GM19372 (cell line): ENCODE measurements around the gene RHOBTB3.
A peak's percentile ranks its signal among the peaks of the same experiment; 100 is the strongest.

Experiments
- ATAC-seq: cut with Tn5 transposase; IDR thresholded peaks from one replicate; pipeline ENCODE4 v1.9.1; 2021; ENCODE audit warnings: mild to moderate bottlenecking, low read depth, moderate library complexity; ENCODE audit not compliant: unreplicated experiment

Gene RHOBTB3

GRCh38 chr5:95730011-95730700 is 980 bp upstream of the RHOBTB3 start:
- ATAC-seq = no peak

- ATAC-seq = peak; percentile 29
Measured at GRCh38 chr5:95731571-95732554, 727 bp downstream of the RHOBTB3 start.

- ATAC-seq = no peak
Measured at GRCh38 chr5:95733107-95733665, 2.0 kb downstream of the RHOBTB3 start.

DNA sequence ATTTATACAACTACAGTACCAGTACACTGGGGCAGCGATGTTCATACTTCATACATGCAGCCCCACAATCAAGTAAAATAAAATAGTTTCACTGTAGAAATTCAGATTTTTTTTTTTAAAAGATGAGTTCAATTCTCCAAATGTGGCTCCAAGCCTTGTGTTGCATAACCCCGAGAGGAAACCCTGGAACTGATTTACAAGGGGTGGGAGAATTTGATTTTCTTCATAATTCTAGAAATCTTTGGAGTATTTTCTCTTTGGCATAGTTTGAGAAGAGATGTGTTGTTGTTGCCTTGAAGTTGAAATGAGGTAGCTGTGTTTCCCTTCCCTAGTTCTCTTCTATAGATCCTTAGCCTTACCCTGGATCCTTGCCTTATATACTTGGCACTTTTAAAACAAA is 3.1 kb downstream of the RHOBTB3 start:
- no peak for ATAC-seq

DNA sequence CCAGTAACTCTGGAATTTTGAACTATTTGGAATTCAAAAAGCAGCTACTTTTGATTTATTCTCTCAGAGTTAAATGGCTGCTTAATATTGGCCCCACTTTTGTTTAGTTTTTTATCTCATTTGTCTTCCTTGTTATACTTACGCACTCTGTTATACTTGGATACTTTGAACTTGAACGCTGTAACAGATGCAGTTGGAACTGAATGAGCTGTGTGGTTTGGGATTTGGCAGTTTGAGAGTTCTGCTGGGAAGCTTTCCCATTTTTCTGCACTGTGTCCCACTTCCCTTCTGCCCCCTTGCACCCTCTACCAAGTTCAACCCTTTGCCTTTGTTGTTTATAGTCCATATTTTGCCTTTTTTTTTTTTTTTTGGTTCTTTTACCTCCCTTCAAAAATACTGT is 3.8 kb downstream of the RHOBTB3 start:
- ATAC-seq = no peak

DNA sequence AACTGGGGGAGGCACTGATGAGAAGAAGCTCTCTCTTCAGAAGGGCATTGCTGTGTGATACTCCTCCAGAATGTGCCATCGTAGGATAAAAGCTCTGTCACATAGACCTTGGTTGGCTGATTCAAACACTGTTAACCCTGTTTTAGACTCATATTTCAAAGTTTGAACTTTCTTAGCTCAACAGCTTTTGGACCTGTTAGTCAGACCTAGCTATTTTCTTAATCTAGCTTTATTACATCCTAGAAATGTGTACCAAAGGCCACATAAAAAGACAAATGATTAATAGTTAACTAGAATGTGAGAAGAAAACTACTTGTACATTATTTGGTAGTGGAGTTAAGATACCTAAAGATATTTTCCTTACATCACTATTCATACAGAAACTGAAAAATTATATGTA is 4.3 kb downstream of the RHOBTB3 start:
- no peak for ATAC-seq

GRCh38 chr5:95738072-95738471 is 6.9 kb downstream of the RHOBTB3 start:
- no peak for ATAC-seq

- ATAC-seq = no peak
Measured at GRCh38 chr5:95738834-95739233, 7.7 kb downstream of the RHOBTB3 start.

- ATAC-seq = no peak
Measured at GRCh38 chr5:95739857-95740256, 8.7 kb downstream of the RHOBTB3 start.

DNA sequence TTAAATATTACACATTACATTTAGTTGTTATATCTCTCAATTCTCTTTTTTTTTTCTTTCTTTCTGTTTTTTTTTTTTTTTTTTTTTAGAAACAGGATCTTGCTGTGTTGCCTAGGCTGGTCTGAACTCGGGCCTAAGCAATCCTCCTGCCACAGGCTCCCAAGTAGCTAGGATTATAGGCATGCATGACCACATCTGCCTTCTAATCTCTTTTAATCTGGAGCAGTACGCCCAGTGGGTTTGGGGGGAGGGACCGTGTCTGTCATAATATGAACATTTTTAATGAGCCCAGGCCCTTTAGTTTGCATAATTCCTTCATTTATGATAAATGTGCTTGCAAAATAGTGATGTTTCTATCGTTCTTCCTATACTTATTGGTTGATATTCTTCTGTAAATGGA is 10.3 kb downstream of the RHOBTB3 start:
- no peak for ATAC-seq

- ATAC-seq = no peak
Measured at GRCh38 chr5:95743232-95743631, 12.1 kb downstream of the RHOBTB3 start.

DNA sequence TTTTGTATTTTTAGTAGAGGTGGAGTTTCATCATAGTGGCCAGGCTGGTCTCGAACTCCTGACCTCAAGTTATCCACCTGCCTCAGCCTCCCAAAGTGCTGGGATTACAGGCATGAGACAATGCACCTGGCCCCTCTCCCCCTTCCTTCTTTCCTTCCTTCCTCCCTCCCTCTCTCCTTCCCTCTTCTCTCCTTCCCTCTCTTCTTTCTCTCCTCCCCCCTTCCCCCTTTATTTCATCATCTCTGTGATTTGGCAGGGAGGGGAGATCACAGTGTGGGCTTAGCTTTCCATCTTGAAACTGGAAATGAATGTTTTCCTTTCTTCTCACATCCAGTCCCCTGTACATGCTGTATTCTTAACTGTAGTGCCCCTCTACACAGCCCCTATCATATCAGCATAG is 12.7 kb downstream of the RHOBTB3 start:
- ATAC-seq = no peak

DNA sequence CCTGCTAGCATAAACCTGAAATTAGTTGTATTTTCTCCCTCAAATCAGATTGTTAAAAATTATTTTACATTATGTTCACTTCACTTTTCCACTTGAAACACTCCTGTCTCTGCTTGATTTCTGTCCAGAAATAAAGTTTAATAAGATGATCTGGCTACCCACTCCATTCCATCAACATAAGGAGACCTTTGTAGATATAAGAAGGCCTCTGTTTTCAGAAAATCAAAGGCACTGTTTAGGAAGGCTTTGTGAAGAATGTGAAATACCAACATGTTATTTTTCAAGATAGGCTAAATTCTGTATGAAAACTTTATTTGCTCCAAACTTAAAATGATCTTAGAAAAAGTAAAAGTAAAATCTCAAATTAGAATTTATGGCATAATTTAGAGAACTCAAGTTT is 15.1 kb downstream of the RHOBTB3 start:
- no peak for ATAC-seq

DNA sequence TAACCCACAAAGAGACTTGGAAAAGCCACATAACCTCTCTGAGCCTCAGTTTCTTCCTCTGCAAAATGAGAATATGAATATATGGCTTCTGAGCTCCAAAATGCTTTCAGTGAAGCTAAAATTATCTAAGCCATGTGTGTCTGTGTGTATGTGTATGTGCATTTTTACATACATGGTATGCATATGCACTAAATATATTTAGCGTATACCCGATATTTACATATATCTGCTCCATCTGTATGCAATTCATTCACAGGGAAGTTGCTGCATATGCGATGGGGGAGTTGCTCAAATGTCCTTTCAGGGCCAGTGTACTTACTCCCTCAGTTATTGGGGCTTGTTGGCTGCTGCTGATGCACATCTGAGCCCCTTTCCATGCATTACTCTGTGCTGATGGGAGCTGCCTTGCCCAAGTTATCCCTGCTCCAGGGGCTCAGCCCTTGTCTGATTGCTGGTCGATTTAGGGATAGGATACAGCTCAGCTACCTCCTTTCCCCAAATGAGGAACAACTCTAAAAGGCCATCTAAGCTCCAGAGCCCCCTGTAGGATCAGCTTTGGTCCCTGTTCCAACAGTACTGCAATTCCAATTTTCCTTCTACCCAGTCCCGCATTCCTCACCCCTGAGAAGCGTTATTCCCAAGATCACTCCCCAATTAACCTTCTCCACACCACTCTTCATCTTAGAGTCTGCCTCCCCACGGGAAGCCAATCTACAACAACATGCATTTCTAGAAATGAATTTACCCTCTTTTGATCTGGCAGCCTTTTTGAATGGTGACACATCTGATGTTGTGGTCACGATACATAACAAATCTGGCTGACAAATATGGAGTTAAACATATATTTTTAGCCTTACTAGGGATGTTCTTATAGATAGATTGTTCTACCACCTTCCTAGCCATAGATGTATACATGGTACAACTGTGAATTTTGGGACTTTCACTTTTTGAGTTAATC is 15.9 kb downstream of the RHOBTB3 start:
- ATAC-seq = no peak

GRCh38 chr5:95748133-95748532 is 17.0 kb downstream of the RHOBTB3 start:
- ATAC-seq = no peak

- no peak for ATAC-seq
Measured at GRCh38 chr5:95754545-95754944, 23.4 kb downstream of the RHOBTB3 start.

- no peak for ATAC-seq
Measured at GRCh38 chr5:95759005-95759404, 27.9 kb downstream of the RHOBTB3 start.

DNA sequence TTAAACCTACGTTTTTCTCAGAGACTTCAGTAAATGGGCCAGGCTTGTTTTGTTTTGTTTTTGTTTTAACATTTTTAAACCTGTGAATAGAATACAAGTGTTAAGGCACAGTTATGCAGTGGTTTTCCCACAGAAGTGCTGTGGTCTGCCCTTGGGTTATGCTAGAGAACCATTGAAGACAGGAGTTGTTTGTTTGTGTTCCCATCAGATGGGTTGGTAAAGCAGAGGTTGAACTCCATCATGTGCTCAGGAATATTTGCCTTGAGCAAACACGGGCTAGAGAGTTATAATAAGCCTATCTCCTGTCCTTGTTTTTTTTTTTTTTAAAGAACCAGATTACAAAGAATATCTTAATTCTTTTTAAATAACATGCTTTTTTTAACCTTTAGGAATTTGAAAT is 28.5 kb downstream of the RHOBTB3 start:
- no peak for ATAC-seq

DNA sequence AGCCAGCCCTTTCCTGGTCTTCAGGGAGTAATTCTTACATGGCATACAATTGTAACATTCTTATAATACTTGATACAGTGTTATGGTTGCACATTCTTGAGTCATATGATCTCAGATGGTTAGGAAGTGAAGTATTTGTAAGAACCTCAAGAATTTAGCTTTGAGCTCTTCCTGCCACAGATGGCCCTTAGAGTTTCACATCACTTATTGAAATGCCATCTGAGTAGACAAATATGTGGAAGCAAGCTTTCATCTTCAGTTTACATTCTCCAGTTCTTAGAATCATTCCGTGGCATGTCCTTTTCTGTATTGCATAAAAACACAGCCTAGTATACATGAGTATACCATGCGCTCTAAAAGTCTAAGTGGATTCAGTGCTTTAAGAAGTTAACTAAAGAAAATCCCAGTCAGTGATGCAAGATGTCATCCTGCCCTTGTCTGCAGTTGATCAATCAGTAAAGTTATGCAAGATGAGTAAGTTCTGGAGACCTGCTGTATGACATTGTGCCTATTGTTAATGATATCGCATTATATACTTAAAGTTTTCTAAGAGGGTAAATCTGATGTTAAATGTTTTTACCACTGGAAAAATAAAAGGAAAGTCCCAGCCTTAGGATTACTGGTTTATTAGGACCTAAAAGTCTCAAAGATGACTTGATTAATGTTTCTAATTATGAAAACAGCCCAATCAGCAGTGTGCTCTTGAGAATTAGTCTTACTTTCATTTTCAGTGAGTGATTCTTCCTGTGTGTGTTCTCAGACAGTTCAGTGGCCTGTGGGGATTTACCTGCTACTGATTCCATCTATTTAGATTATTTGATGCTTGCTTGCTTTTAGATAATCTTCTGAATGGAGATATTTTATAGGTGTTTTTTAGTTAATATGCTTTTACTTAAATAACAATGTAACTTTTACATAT is 29.4 kb downstream of the RHOBTB3 start:
- peak; percentile 94 for ATAC-seq
